Skeletal muscle satellite cell (primary cell): Measurements from ENCODE around the gene AUTS2.

Experiments used
- H3K27me3 ChIP-seq: 2 replicates; pipeline ENCODE4 v1.7.0; 2013; ENCODE audit warnings: low read length; ENCODE audit not compliant: control insufficient read depth, insufficient read depth
- H3K36me3 ChIP-seq: 2 replicates; pipeline ENCODE4 v1.7.0; 2013; ENCODE audit warnings: mild to moderate bottlenecking, control low read depth, low read length; ENCODE audit not compliant: insufficient read depth
- H3K4me1 ChIP-seq: 2 replicates; pipeline ENCODE4 v1.7.0; 2013; ENCODE audit warnings: low read length; ENCODE audit not compliant: control insufficient read depth, insufficient read depth
- H3K4me2 ChIP-seq: 2 replicates; pipeline ENCODE4 v1.7.0; 2013; ENCODE audit warnings: mild to moderate bottlenecking, low read length
- H3K4me3 ChIP-seq: 2 replicates; pipeline ENCODE4 v1.7.0; 2013; ENCODE audit warnings: low read length
- H3K9ac ChIP-seq: 2 replicates; pipeline ENCODE4 v1.7.0; 2013; ENCODE audit warnings: mild to moderate bottlenecking, low read depth, low read length, moderate library complexity
- H3K9me3 ChIP-seq: replicated peaks from 2 replicates; pipeline ENCODE4 v1.7.0; 2013; ENCODE audit warnings: mild to moderate bottlenecking, control low read depth, low read length

Gene AUTS2

DNA sequence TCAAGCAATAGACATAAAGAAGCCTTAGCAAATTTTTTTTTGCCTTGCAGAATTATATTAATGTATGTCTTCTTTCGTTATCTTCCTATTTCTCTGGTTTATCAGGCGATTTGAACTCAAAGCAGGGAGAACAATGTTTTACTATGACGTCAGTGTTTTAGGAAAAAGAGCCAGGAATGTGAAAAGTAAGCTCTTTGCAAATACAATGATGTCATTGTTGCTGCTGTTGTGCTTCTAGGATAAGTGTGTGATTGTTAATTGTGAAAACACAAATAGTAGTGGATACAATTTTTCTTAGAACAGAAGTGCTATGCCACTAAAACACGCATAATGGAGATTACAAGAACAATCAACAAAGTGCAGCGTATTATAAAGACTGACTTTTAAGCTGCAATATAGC lies 9.5 kb upstream of the AUTS2 start:
- Histone ChIP-seq H3K4me2 (no peak overlapping the region), H3K4me3 (no peak overlapping the region), H3K9me3 (no peaks in the 10 kb centered on the region), H3K4me1 (no peaks in the 10 kb centered on the region), H3K9ac (no peak overlapping the region), H3K36me3 (no peaks in the 10 kb centered on the region), H3K27me3 (peaks cover 25% of the 10 kb centered on the region)

DNA sequence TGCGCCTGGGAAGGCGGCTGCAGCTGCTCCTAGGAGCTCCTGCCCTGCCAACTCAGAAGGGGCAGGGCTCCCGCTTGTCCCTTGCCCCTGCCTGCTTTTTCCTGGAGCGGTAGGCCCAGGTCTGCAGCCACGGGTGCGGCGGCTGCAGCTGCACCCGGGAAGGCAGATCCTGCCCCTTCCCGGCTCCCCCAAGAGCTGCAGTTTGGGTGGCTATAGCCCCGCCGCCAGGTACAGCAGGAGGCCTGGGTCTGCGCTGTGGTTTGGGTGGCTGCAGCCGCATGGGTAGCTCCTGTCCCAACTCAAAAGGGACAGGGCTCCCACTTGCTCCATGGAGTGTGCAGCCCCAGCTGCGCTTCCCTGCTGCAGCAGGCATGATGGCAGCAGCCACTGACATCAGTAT lies 6.5 kb upstream of the AUTS2 start:
- Histone ChIP-seq H3K9ac (no peak overlapping the region), H3K4me2 (no peak overlapping the region), H3K27me3 (peaks cover 36% of the 10 kb centered on the region), H3K4me3 (no peak overlapping the region), H3K36me3 (no peaks in the 10 kb centered on the region), H3K9me3 (no peaks in the 10 kb centered on the region), H3K4me1 (no peaks in the 10 kb centered on the region)

DNA sequence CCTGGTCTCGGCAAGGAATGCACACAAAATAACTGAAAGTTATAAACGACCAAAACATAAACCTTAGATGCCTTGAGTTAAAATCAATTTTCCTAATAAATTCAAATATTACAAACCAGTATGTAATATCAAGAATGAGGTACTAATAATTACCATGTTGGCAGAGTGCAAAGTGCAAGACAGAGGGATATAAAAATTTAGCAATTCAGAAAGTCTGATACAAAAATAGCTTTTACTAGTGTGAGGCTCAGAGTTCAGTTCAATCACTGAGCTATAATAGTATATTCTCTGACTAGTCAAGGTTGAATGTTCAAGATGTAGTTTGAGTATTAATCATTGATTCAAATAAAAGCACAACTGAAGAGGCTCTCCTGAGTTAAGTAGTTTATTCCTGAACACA lies 4.8 kb upstream of the AUTS2 start:
- H3K27me3 ChIP-seq = peaks cover 39% of the 10 kb centered on the region
- no peak overlapping the region for H3K9ac ChIP-seq
- H3K4me1 ChIP-seq = peaks cover 7% of the 10 kb centered on the region
- H3K9me3 ChIP-seq = no peaks in the 10 kb centered on the region
- H3K36me3 ChIP-seq = no peaks in the 10 kb centered on the region
- no peak overlapping the region for H3K4me3 ChIP-seq
- no peak overlapping the region for H3K4me2 ChIP-seq

DNA sequence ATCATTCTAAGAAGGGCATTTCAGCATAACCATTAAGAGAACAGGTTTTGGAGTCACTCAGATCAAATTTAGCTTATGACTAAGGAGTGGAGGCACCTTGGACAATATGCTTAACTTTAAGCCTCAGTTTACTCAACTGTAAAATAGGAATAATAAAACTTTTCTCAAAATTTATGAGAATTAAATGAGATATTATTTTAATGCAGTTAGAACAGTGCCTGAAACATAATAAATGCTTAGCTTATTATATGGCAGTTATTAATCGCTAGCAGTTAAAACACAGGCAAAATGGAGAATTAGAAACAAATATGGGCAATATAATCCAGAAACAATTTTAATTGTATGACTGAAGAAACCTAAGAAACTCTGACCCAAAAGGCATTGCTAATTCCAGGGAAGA lies 2.9 kb upstream of the AUTS2 start:
- Histone ChIP-seq H3K27me3 (peaks cover 40% of the 10 kb centered on the region), H3K36me3 (no peaks in the 10 kb centered on the region), H3K4me3 (no peak overlapping the region), H3K4me1 (peaks cover 13% of the 10 kb centered on the region), H3K9ac (no peak overlapping the region), H3K4me2 (no peak overlapping the region), H3K9me3 (no peaks in the 10 kb centered on the region)

DNA sequence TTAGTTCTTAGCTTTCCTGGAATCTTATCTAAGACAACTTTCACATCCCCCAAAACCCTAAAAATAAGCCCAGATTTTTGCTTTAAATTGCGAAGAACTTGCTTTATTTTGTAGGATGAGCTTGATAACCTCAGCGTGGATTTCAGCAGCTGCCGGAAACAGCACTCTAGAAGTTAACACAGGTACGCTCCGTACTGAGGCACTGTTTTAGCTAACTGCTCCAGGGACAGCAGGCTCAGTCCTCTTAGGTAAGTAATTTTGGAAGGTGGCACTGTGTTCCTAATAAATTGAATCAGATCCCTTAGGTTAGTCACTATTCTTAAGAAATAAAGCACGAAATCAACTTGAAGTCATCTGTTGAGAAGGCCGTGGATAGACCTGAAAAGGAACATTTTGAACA lies 2.2 kb upstream of the AUTS2 start:
- H3K4me1 ChIP-seq = peaks cover 13% of the 10 kb centered on the region
- no peak overlapping the region for H3K4me2 ChIP-seq
- no peak overlapping the region for H3K9ac ChIP-seq
- H3K36me3 ChIP-seq = no peaks in the 10 kb centered on the region
- H3K27me3 ChIP-seq = peaks cover 36% of the 10 kb centered on the region
- H3K9me3 ChIP-seq = no peaks in the 10 kb centered on the region
- no peak overlapping the region for H3K4me3 ChIP-seq

DNA sequence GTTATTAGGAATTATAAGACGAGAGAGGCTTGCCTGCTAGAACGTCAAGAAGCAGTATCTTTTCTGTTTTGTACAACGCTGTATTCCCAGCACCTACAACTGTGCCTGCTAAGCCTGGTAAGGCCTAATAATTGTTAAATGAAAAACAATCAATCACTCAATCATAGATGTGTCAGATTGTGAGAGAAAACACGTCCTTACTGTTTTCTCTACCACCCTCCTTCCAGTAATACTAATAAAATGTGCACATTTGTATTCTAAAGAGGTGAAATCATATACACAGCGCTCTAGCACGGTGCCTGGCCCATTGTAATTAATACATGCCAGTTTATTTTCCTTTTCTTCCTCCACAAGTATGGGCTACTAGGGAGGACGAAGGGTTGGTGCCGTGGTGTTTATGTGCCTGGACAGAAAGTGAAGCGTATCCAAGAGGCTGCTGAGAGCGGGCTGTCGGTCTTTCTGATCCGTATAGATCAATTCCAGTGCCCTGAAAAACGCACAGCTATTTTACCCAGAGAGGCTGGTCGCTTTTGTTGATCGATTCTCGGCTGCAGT lies 1.5 kb upstream of the AUTS2 start:
- peak overlapping the region; percentile 82 for H3K4me3 ChIP-seq
- H3K4me2 ChIP-seq = peak overlapping the region; percentile 96
- H3K4me1 ChIP-seq = peaks cover 13% of the 10 kb centered on the region
- peaks cover 37% of the 10 kb centered on the region for H3K27me3 ChIP-seq
- H3K9me3 ChIP-seq = no peaks in the 10 kb centered on the region
- peak overlapping the region; percentile 73 for H3K9ac ChIP-seq
- H3K36me3 ChIP-seq = no peaks in the 10 kb centered on the region

DNA sequence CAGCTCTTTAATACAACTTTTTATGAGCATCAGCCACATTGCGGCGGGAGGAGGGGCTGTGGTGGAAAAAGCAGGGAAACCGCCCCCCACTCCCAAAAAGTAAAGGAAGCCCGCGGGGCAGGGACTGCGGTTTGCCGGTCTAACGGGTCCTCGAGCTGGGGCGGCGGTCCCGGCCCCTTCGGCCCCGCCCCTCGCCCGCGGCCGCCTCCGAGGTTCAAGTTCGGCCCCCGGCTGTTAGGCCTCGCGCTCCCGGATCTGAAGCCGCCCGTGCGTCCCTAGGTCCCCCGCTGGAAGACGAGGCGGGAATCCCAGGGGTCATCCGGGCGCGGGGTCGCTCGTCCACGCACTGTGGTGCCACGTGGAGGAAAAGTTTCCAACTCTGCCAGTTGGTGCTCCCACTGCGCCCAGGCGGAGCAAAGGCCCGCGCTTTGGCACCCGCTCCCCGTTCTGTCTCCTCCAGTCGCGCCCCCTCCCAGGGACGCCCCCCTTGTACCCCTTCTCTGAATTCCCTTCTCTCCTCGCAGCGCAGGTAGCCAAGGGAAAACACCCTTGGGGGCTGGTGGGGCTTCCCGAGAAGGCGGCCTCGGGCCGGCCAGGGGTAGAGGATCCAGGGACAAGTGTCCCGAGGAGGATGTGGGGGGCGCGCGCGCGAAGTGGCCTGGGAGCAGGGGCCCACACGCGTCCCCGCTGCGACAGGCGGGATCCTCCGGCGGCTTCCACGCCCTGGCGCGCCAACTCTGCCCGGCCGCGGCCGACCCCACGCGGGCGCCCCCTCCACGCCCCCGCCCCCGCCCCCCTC lies 798 bp upstream of the AUTS2 start:
- Histone ChIP-seq H3K27me3 (peaks cover 37% of the 10 kb centered on the region), H3K4me2 (peak overlapping the region; percentile 96), H3K9me3 (no peaks in the 10 kb centered on the region), H3K4me3 (peak overlapping the region; percentile 82), H3K4me1 (peaks cover 13% of the 10 kb centered on the region), H3K9ac (peak overlapping the region; percentile 73), H3K36me3 (no peaks in the 10 kb centered on the region)

DNA sequence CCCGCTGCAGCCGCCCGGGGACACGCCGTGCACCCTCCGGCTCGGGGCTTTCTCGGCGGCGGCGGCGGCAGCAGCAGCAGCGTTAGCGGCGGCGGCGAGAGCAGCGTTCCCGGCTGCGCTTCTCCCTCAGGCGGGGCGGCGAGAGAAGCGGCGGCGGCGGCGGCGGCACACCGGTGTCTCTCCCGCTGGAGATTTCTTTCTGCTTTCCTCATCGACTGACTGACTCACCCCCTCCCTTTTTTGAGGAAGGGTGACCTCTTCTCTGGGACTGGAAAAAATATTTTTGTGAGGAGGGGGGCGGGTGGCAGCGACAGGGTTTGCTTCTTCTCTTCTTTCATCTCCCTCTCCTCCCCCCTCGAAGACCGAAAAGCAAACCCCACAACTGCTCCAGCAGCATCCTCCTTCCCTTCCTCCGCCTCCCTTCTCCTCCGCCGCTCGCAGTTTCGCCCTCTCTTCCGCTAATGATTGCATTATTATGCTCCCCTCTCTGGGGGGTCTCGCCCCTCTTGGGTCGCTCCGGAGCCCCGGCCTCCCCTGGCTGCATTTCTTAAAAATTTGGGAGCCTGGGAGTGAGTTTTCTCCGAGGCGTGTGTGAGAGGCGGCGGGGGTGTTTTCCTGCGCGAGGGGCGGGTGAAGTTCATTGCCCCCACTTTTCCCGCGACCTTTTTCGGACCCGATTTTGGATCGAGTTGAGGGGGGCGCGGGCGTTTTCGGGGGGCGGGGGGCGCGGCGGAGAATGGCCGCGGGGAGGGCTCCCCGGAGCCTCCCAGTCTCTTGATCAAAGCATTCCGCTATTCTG lies 411 bp downstream of the AUTS2 start:
- no peaks in the 10 kb centered on the region for H3K9me3 ChIP-seq
- peaks cover 13% of the 10 kb centered on the region for H3K4me1 ChIP-seq
- H3K9ac ChIP-seq = peak overlapping the region; percentile 74
- H3K36me3 ChIP-seq = no peaks in the 10 kb centered on the region
- peak overlapping the region; percentile 98 for H3K4me2 ChIP-seq
- peak overlapping the region; percentile 82 for H3K4me3 ChIP-seq
- peaks cover 27% of the 10 kb centered on the region for H3K27me3 ChIP-seq

DNA sequence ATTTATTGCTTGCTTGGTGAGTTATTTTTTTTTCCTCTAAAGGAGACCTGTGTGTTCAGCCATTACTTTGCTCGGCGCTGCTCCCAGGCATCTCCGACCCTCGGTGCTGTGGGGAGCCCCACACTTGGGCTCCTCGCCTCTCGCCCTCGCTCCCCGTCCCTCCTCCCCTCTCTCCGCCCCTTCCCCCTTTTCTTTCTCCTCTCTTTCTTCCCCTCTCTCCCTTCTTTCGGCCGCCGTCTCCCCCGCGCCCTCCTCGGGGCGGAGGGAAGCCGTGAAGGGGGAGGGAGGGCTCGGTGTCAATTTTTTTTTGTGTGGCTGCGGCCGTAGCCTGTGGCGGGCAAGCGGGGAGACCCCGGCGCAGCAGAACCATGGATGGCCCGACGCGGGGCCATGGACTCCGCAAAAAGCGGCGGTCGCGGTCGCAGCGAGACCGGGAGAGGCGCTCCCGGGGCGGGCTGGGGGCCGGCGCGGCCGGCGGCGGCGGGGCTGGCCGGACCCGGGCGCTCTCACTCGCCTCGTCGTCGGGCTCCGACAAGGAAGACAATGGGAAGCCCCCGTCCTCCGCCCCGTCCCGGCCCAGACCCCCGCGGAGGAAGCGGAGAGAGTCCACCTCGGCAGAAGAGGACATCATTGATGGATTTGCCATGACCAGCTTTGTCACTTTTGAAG lies 1.1 kb downstream of the AUTS2 start:
- Histone ChIP-seq H3K36me3 (no peaks in the 10 kb centered on the region), H3K27me3 (peaks cover 30% of the 10 kb centered on the region), H3K4me2 (peak overlapping the region; percentile 98), H3K9me3 (no peaks in the 10 kb centered on the region), H3K4me1 (peaks cover 13% of the 10 kb centered on the region), H3K9ac (peak overlapping the region; percentile 74), H3K4me3 (peak overlapping the region; percentile 82)

DNA sequence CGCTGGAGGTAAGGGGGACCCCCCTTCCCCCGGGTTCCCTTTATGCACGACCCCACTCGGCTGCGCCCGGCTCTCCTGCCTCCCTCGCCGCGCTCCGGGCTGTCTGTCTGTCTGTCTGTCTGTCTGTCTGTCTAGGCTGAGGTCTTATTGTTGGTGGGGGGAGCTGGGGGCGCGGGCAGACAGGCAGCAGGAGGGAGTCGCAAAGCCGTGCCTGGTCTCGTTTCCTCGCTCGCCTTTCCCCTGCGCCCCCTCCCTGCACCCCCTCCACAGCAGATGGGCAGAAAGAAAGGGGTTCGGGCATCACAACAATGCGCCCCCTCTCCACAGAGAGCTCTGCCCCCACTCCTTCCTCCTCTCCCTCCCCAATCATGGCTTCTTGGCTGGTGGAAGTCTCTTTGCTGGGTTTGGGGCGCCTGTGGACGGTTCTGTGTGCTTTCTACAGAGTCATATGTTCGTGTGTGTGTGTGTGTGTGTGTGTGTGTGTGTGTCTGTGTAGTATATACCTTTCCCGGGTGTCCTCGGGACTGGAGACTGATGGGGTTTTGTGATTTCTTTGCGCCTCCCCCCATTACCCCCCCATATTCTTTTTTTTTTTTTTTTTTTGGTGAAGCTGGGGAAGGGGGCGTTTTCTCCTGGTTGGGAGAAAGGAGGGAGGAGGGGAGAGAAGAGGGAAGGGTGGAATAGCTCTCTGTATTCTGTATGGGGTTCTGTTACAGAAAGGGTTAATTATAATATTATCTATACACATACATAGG lies 1.9 kb downstream of the AUTS2 start:
- Histone ChIP-seq H3K9ac (peak overlapping the region; percentile 74), H3K4me3 (peak overlapping the region; percentile 82), H3K27me3 (peaks cover 32% of the 10 kb centered on the region), H3K36me3 (no peaks in the 10 kb centered on the region), H3K9me3 (no peaks in the 10 kb centered on the region), H3K4me1 (peaks cover 13% of the 10 kb centered on the region), H3K4me2 (peak overlapping the region; percentile 98)
